Testis (tissue), 2 donors: ENCODE data around the gene GLYATL3.

ENCODE experiments used
- POLR2A ChIP-seq: fragments of 450-650 bp; IDR thresholded peaks from one replicate; pipeline ENCODE4 v1.6.1; 2017; ENCODE audit warnings: antibody characterized with exemption, mild to moderate bottlenecking, moderate library complexity
- TF ChIP-seq, protein P1 (sequence below), 3 experiments: fragments of 450-650 bp in 2 of 3; fragments of 200-600 bp in 1 of 3; sonication (generic) in 1 of 3; IDR thresholded peaks; one replicate each; pipeline ENCODE4 v1.5.1; 2016 to 2019; ENCODE audit warnings: antibody characterized with exemption in 3 of 3, mild to moderate bottlenecking in 2 of 3, moderate library complexity in 1 of 3

- TF ChIP-seq, protein P1, sequence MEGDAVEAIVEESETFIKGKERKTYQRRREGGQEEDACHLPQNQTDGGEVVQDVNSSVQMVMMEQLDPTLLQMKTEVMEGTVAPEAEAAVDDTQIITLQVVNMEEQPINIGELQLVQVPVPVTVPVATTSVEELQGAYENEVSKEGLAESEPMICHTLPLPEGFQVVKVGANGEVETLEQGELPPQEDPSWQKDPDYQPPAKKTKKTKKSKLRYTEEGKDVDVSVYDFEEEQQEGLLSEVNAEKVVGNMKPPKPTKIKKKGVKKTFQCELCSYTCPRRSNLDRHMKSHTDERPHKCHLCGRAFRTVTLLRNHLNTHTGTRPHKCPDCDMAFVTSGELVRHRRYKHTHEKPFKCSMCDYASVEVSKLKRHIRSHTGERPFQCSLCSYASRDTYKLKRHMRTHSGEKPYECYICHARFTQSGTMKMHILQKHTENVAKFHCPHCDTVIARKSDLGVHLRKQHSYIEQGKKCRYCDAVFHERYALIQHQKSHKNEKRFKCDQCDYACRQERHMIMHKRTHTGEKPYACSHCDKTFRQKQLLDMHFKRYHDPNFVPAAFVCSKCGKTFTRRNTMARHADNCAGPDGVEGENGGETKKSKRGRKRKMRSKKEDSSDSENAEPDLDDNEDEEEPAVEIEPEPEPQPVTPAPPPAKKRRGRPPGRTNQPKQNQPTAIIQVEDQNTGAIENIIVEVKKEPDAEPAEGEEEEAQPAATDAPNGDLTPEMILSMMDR (IDR thresholded peaks at IDR 0.05), result no peak
- no peak for TF ChIP-seq POLR2A
Measured at GRCh38 chr6:49462071-49462470, 37.7 kb upstream of the GLYATL3 start.
